HG02642 (cell line): ENCODE measurements around the gene OLIG2.

Source experiments
- ATAC-seq: cut with Tn5 transposase; IDR thresholded peaks from one replicate; pipeline ENCODE4 v1.9.1; 2021; ENCODE audit warnings: mild to moderate bottlenecking; ENCODE audit not compliant: unreplicated experiment, poor library complexity

Gene OLIG2

DNA sequence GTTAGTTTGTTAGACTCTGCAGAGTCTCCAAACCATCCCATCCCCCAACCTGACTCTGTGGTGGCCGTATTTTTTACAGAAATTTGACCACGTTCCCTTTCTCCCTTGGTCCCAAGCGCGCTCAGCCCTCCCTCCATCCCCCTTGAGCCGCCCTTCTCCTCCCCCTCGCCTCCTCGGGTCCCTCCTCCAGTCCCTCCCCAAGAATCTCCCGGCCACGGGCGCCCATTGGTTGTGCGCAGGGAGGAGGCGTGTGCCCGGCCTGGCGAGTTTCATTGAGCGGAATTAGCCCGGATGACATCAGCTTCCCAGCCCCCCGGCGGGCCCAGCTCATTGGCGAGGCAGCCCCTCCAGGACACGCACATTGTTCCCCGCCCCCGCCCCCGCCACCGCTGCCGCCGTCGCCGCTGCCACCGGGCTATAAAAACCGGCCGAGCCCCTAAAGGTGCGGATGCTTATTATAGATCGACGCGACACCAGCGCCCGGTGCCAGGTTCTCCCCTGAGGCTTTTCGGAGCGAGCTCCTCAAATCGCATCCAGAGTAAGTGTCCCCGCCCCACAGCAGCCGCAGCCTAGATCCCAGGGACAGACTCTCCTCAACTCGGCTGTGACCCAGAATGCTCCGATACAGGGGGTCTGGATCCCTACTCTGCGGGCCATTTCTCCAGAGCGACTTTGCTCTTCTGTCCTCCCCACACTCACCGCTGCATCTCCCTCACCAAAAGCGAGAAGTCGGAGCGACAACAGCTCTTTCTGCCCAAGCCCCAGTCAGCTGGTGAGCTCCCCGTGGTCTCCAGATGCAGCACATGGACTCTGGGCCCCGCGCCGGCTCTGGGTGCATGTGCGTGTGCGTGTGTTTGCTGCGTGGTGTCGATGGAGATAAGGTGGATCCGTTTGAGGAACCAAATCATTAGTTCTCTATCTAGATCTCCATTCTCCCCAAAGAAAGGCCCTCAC, at the start of gene OLIG2:
Gene OLIG2, plus strand, starts transcription at position 447 of the 954 bp plus-strand sequence. CDS start 928 bp downstream, outside the sequence.
- no peak for ATAC-seq

DNA sequence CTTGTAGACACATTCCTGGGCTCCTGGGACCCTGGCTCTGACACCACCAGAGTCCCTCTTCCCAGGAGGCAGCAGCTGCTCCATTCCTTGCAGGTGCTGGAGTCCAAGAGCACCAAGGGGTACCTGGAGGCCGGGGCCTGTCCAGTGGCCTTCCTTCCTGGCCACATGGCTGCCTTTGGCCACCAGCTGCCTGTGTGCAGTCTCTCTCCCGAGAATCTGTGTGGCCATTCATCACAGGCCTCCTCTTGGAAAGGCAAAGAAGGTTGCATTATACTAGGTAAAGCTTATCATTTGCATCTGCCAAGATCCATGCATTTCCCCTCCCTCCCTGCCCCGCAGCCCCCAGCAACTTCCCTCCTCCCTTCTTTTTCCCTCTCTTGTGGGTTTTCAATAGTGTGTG, 48.9 kb upstream of the OLIG2 start:
- no peak for ATAC-seq

DNA sequence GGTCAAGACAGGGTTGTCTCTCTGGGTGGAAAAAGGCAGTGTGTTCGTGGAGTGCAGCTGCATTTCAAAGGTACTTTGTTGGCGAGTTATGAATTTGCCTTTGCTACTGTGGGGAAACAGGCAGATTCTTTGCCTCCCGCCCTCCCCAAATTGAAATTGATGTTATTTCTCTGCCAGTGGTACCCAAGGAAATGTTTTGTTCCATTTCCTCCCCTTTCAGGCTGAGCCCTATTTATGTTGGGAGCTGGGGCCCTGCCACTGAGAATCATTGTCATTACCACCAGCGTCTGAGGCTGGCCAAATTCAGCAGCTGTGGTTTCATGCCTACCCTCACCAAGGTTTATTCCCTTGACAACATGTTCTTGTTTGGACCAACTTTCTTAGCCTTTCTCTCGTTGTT, 48.5 kb upstream of the OLIG2 start:
- ATAC-seq: no peak

DNA sequence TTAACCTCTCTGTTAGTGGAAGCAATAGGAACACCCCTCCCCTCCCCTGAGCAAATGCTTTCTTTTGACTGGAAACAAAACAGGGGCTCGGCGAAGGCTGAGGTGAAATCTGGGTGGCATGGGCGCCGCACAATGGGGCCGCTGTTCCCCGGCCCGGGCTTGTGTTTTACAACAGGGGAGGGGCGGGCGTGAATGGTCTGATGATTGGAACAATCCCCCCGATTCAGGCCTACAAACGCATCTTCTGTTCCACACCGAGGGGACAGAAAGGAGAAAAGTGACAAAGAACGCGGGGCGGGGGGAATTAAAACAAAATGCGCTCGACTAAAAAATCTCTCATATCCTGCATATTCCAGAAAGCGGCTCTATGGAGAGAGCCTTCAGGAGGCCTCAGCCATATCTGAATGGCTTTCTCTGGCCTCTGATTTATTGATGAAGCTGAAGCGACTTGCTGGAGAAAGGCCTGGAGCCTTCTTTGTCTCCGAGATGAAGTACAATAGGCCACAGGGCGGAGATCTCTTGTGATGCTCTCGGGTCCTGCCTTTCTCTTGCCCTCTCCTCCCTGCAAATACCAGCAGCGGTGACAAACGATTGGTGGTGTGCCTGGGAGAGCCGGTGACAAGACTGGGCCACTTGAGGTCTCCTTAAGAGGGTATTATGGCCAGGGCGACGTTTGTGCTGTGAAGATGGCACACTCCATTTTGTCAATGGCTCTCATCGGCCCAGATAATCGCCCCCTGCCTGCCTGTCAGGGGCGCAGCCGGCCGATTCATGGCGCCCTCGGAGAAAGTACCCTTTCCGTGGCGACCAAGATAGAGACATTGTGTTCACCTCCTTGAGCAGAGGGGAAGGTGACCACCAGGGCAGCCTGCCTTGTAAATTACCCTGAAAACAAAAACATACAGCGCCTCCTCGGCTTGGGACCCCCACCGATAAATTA, 47.1 kb upstream of the OLIG2 start:
- ATAC-seq: no peak

DNA sequence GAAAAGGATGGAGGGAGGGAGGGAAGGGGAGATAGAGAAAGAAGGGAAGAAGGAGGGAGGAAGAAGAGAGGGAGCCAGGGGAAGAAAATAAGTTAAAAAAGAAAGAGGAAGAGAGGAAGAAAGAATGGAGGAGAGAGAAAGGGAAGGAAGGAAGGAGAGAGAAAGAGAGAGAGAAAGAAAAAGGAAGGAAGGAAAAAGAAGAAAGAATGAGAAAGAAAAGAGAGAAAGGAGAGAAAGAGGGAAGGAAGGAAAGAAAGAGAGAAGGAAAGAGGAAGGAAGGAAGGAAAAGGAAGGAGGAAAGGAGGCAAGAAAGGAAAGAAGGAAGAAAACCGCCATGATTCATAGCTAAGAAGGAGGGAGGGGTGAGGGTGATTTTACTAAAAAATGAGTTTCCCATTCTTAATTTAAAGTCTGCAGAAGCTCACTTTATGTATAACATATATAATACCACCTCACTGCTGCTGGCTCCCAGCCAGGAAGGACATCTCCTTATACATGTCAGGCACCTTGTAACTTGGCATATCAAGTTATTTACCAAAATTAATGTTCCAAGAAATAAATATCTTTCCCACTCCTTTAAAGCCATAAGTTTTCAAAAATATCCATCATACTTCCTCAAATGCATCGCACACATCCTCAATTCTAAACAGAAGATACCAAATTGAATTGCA, 46.0 kb upstream of the OLIG2 start:
- ATAC-seq: no peak

DNA sequence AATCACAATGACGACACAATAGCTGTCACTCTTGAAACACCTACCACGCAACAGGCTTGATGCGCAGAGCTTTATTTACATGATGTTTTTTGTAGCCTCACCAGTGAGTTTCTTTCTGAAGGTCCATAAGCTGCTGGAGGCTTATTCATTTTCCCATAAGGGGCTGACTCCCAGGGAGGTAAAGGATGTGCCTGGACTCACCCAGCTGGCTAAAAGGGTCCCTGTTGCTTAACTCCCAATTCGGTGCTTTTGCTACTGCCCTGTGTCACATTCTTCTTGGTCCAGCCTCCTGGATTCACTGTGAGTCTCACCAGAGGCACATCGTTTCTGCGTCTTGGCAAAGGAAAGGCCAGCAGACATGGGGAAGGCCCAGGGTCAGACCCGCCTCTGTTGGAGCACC, 44.6 kb upstream of the OLIG2 start:
- ATAC-seq: no peak

DNA sequence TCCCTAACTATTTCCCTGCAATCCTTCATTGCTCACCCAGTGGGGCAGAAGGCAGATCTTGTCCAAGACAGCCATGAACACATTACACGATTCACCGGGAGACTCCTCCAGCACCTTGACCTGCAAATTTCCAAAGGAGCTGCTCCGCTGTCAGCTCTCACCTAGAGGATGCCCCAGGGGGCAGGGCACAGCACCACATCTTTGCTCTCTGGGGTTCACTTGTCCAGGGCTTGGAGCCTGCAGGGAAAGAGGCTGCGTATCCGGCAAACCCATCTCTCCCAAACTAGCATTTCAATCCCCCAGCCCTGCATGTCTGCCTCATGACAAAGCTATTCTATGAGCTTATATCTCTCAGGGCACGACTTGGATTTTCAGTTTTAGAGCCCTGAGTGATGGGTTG, 35.1 kb upstream of the OLIG2 start:
- ATAC-seq: no peak

DNA sequence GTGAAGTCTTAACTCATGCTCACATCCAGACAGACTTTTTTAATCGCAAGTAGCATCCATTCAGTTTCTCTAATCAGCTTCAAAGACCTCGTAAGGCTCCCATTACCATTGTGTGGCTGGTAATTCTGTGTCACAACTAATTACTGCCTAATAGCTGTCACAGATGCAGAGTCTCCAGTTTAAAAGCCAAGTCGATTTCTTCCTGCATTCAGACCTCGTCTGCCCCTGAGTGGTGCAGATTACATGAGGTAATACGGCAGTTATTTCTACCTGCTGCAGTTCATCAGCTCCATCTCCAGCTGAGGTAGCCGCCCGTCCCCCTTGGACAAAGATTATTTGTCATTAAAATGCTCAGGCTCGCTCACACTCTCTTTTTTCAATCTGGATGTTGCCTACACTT, 34.4 kb upstream of the OLIG2 start:
- ATAC-seq: no peak

DNA sequence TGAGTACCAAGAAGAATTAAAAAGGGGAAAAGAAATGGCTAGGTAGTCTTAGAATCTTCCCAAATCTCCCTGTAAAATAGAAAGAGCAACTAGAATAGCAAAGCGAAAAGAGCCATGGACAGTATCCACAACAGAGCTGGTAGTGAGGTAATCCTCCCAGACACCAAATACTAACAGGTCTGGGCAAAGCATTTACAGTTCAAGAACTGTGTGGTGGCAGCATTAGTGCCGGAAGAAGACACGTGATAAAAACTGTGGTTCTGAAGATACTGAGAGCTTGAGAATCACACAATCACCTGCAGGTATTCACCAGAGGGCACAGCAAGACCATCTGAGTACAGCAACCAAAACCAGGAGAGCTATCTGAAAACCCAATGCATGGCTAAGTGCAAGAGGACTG, 31.8 kb upstream of the OLIG2 start:
- no peak for ATAC-seq

DNA sequence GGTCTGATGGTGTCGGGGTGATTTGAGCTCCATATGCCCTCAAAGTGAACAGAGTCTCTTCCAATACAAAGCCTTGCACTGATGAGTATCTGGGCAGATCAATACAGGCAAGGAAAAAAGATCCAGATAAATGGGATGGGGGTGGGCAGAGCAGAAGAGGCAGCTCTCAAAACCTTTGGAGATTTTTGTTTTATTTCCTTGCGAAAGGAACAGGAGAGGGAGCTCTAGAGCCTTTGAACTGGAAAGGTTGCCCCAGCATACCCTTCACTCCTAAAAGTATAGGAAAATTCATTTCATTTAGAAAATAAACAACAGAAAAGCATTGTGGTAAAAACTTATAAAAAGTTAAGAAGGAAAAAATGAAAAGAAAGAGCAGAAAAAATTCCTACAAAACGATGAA, 31.4 kb upstream of the OLIG2 start:
- ATAC-seq: no peak

DNA sequence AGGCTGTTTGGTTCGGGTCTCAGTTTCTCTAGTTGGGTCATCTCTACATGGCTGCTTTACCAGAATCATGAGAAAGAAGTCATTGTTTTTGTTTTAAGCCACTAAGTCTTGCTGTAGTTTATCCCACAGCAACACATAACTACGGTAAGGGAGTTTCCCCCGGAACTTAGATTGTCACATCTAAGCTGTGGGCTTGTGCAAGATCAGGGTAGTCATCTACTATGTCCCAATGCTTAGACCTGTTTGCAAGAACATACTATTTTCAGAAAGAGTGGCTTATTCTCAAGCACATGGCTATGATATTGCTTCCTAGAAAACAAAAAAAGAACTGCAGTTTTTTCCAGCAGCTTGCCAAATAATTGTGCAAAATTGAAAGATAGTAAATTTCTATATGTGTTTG, 18.0 kb upstream of the OLIG2 start:
- ATAC-seq: no peak

DNA sequence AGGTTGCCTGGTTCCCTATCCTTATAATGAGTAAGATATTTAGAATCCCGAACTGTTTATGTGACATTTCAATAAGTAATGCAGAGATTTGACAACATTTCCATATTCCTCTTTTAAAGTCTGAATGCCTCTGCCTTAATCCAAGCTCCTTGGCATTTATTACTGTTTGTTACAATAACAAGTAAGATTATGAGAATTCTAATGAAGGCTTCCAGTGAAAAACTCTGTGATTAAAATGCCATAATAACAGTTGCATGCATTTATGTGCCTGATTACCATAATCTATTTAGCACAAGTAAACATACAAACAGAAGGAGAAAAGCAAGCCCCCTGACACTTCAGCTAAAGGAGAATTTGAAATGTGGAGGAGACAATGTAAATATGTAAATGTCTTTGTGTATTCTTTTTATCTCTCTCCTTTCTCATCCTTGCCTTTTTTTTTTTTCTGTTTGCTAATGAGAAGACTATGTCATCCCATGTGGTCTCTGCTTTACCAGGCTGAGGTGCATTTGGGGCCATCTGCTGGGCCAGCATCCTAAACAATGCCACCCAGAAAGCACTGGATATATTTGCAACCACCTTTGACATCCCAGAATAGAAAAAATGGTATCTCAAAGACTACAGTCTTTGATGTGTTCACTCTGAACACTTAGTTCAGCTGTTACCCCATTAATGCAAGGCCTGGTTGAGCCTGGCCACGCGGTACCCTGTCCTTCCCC, 17.2 kb upstream of the OLIG2 start:
- no peak for ATAC-seq

DNA sequence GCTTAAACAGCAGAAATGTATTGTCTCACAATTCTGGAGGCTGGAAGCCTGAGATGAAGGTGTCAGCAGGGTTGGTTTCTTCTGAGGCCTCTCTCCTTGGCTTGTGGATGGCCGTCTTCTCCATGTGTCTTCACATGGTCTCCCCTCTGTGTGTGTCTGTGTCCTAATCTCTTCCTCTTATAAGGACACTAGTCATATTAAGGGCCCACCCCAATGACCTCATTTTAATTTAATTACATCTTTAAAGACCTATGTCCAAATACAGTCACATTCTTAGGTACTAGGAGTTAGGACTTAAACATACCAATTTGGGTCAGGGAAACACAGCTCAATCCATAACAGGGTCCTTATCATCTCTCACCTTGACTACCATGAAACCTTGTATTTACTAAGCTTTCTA, 14.8 kb upstream of the OLIG2 start:
- ATAC-seq: no peak

DNA sequence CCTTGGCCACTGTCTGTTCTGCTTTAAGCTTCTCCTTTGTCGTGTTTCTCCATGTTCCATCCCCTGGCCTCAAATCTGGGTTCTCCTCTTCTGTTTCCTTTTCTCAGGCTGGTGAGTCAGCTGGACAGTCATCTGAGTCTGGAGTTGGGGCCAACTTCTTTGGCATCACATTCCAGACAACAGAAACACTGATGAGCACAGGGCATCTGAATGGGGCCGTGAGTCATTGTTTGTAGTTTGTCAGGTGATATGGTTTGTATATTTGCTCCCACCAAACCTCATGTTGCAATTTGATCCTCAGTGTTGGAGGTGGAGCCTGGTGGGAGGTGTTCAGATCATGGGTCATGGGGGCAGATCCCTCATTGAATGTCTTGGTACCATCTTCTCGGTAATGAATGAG, 14.3 kb upstream of the OLIG2 start:
- ATAC-seq: no peak

DNA sequence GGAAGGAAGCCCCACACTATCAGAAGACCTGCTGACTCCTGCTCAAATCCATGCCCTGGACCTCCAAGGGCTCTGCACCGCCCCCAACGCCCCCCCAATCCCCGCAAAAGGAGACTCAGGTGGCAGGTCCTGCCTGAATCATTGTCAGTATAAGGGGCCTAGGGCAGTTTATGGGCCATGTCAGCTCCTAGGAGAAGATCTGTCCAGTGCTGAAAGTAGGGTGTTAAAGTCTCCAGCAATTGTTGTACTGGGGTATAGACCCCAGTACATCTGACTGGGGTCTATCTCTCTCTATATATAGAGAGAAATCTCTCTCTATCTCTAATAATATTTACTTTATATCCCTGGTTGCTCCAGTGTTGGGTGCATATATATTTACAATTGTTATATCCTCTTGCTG, 12.1 kb upstream of the OLIG2 start:
- no peak for ATAC-seq

DNA sequence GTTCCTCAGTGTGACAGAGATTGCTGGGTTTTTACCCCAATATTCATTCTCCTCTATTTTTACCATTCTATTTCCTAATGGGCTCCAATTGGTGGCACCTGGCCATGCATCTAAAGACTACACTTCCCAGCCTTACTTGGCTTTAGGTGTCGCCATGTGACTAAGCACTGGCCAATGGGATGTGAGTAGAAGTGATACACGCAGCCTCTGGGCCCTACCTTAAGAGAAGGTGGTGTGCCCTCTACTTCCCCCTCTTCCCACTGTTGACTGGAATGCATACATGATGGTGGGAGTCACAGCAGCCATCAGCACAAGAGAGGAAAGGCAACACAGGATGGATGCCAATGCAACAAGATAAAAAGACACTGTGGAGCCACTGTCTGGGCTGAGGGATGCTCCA, 11.4 kb upstream of the OLIG2 start:
- ATAC-seq: no peak

DNA sequence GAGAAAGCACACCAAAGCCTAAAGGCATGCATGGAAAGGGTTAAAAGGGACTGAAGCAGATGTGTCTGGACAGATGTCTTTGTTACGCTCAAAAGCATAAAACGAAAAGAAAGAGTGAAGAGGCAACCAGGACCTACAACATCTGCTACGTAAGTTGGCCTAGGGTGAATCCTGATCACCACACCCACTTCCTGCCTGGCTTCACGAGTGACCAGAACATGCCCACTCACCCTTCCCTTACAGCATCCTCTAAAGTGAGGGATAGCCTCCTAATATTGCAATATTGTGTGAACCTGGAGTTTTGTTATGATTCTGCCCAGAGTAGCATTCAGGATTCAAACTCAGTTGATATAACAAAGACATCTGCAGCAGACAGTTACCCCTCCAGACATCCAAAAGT, 10.6 kb upstream of the OLIG2 start:
- no peak for ATAC-seq

DNA sequence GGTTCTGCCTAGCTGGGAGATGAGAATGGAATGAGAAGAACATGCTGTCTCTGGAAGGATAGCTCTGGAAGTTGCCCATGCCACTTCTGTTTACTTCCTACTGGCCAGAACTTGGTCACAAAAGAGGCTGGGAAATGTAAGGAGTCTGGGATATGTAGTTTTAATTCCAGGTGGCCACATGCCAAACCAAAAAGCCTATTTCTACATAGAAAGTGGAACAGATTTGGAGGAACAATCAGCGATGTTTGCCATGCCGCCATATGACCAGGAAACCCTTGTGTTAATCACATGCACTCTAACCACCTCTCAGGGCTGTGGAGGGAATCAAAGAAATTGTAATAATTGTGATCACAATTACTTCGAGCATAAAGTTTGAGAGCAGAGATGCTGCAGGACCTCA, 10.0 kb upstream of the OLIG2 start:
- no peak for ATAC-seq

DNA sequence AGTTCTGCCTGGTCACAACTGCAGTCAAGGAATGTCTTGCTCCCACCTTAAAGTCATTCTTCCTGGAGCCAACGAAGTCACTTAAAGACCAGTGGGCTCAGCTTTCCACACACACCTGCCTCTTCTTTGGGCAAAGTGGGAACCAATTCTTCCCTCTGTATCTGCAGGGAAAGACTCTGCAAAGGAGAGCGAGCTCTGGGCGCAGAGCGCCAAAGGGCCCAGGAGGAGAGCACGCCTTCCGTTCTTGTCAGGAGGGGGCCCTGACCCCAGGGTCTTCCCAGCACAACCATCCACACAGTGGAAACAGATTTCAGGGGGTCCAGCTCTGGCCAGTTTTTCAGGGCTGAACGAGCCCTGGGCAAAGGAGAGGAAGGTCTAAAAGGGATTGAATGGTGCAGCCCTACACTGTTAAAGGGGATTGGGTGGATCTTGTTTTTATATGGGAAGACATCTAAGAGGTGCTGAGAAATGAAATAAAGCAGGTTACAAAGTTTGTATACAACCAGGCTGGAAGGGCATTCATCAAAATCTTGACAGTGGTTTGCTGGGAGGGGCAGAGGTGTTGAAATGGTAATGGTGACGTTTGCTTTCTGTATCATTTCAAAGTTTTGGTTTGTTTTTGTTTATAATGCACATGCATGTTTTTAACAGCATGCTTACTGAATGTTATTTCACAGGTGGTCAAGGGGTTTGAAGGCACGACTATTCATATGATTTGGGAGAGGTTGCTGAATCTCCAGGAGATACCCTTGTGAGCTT, 6.8 kb upstream of the OLIG2 start:
- ATAC-seq: no peak
